ENCODE measurements around the gene TRABD2B.

The TRABD2B gene

DNA sequence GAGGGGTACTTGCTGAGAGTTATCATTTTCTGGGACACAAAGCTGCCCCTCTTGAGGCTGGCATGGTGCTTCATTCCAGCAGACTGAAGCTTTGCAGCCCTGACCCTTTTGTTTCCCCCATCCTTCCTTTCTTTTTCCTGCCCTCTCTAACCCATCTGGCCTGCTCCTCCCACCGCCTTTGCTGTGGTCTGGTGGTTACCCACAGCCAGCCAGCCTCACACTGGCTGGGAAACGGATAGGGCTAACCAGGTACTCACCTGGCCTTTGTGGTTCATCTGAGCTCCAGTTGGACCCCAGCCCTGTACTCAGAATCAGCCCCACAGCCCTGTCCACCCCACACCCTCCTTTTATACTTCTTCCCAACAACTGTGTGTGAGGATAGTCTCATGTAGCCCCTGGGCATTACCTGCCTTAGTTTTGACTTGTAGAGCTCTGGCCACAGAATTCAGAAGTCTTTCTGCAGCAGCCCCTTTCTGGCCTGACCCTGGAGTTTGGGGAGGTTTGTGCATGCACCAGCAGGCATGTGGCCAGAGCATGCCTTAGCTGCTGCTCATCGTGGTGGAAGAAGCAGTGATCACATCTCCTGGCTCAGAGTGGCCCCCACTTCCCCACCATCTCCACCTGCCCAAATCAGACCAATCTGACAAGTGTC lies 138.0 kb downstream of the TRABD2B start:
- no peak for DNase-seq (ENCODE audit: low read depth)
- TF ChIP-seq, protein P1, sequence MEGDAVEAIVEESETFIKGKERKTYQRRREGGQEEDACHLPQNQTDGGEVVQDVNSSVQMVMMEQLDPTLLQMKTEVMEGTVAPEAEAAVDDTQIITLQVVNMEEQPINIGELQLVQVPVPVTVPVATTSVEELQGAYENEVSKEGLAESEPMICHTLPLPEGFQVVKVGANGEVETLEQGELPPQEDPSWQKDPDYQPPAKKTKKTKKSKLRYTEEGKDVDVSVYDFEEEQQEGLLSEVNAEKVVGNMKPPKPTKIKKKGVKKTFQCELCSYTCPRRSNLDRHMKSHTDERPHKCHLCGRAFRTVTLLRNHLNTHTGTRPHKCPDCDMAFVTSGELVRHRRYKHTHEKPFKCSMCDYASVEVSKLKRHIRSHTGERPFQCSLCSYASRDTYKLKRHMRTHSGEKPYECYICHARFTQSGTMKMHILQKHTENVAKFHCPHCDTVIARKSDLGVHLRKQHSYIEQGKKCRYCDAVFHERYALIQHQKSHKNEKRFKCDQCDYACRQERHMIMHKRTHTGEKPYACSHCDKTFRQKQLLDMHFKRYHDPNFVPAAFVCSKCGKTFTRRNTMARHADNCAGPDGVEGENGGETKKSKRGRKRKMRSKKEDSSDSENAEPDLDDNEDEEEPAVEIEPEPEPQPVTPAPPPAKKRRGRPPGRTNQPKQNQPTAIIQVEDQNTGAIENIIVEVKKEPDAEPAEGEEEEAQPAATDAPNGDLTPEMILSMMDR (IDR thresholded peaks at IDR 0.05; ENCODE audit: low read length, missing control alignments): no peak
- H3K4me3 ChIP-seq (replicated peaks; ENCODE audit: low read depth, low read length): no peak overlapping the region

DNA sequence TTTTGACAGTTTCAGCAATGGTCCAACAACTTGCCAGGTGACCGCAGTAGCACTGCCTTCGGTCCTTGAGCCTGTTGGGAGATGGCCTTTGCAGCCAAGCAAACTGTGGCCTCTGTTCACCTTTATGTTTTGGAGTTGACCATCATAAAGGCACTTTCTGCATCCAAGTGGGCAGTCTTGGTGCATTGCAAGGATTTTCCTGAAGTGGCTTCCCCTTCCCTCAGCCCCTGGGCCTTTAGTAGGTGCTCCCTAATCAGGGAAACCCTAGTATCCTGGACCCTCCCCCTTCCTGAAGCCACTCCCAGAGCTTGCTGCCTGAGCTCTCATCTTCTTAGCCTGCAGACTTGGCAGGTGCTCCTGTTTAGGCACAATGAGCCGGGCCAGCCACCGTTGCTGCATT lies 140.2 kb downstream of the TRABD2B start:
- TF ChIP-seq, protein P1 (IDR thresholded peaks at IDR 0.05; ENCODE audit: low read length, missing control alignments): no peak
- DNase-seq (ENCODE audit: low read depth): no peak
- no peak overlapping the region for H3K4me3 ChIP-seq (replicated peaks; ENCODE audit: low read depth, low read length)

DNA sequence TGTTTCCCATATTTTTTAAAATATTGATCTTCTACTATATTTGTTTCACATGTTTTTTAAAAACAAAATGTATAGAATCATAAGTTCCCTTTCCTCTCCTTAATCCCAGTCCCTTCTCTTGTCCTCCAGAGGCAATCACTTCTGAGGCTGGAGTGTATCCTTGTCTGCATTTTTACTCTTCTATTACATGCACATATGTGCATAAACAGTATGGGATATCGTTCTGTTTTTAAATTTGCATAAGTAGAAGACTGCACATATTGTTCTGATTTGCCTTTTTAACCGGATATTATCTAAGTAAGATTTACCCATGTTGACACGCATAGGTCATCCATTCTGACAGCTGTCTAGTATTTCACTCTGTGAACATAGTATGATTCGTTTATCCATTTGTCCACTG lies 142.0 kb downstream of the TRABD2B start:
- H3K4me3 ChIP-seq (replicated peaks; ENCODE audit: low read depth, low read length): no peak overlapping the region
- TF ChIP-seq, protein P1 (IDR thresholded peaks at IDR 0.05; ENCODE audit: low read length, missing control alignments): no peak
- DNase-seq (ENCODE audit: low read depth): no peak

DNA sequence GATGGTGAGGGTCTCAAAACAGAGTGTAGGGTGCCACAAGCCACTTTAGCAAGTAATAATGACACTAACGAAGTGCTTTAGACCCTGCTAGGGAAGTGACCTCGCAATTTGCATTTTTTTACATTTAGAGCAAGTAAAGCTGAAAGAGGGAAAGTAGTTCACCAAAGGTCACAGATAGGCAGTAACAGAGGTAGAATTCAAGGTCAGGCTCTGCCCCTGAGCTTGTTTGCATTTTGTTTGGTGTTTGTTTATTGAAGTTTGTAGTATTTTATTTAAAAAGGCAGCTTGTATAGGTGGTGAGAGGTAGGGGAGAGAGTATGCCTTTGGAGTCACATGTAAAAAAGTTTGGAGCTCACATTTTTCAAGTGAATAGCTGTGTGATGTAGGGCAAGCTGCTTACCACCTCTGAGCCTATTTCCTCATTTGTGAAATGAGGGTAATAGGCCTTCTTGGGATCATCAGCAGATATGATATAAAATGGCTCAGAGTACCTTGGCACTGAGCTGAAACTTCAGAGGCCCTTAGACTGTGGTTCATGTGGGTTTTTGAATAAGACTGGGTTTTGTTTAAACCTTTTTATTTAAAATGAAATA lies 142.5 kb downstream of the TRABD2B start:
- H3K4me3 ChIP-seq (replicated peaks; ENCODE audit: low read depth, low read length): no peak overlapping the region
- TF ChIP-seq, protein P1 (IDR thresholded peaks at IDR 0.05; ENCODE audit: low read length, missing control alignments): no peak
- no peak for DNase-seq (ENCODE audit: low read depth)

DNA sequence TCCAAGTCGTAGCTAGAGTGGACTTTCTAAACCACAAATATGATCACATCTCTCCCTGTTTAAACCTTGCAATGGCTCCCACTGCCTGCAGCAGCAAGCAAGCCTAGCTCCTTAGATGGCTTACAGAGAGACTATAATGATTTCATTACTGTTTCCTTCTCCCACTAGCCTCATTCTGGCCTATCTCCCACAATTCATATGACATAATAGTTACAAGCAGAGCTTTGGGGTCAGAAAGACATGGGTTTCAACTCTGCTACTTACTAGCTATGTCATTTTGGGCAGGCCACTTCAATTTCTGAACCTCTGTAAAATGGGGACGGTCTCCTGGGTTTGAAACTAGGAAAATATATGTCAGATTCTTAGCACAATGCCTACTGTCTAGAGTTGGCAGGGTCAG lies 143.3 kb downstream of the TRABD2B start:
- DNase-seq (ENCODE audit: low read depth): no peak
- TF ChIP-seq, protein P1 (IDR thresholded peaks at IDR 0.05; ENCODE audit: low read length, missing control alignments): no peak
- no peak overlapping the region for H3K4me3 ChIP-seq (replicated peaks; ENCODE audit: low read depth, low read length)

DNA sequence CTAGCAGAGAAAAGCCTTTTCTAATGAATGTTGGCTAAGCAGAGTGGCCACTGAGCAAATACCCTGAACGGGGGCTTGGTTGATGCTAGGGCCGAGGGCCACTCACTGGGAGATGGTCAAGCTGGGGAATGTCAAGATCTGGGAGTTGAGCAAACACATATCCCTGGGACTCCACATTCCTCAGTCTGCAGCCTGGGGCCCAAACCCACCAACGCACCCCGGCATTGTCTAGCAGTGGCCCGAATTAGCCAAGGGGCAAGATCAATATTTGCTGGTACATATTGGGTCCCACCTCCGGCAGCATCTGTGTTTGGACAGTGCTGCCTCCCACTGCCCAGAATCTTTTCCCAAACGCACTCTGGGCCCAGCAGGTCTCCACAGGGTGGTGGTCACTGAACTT lies 144.1 kb downstream of the TRABD2B start:
- H3K4me3 ChIP-seq (replicated peaks; ENCODE audit: low read depth, low read length): no peak overlapping the region
- TF ChIP-seq, protein P1 (IDR thresholded peaks at IDR 0.05; ENCODE audit: low read length, missing control alignments): no peak
- no peak for DNase-seq (ENCODE audit: low read depth)

Measured in fibroblast of pulmonary artery (primary cell).